ENCODE results near the gene ASCL3. TPM values are rescaled to one million over a fixed set of nuclear protein-coding genes. Genes with fewer than 3 reads are reported as not detected.
"Not testable (repeated sequence)": the region's sequence is repeated elsewhere in the genome, so short reads cannot be mapped to it uniquely, and the experiment has no call there.

ASCL3 gene
- polyA plus RNA-seq, 1 experiment: not detected

DNA sequence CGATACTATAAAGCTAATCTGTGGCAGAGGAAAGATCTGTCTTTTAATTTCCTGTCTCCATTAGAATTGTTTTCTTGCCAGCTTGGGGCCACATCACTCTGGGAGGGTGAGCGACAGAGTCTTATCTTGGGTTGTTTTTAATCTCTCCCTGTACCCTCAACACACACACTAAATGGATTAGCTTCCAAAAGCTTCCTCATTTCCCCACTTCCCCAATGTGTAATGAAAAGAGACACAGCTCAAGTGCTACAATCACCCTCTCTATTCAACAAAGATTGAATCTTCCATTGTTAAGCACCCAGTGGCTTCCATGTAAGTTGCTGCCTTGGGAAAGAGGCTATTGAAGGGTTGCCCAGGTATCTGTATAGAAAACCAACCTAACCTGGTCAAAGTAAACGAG, 6.1 kb upstream of the ASCL3 start:
- H3K4me3 ChIP-seq (ENCODE audit: low read depth, low read length): no peak overlapping the region
- no peak for DNase-seq (ENCODE audit: low read depth)
- CTCF ChIA-PET: interaction anchor here (0.6 to 1.5 kb wide), 3 partner anchors 10 to 189 kb away, joined by 3 to 9 read pairs (median 4); no protein-coding TSS in a partner anchor
- peaks cover 3% of the 10 kb centered on the region for H3K36me3 ChIP-seq (ENCODE audit: control insufficient read depth, insufficient read depth, low read length)
- POLR2A ChIA-PET: no interaction called here
- TF ChIP-seq, protein P1, sequence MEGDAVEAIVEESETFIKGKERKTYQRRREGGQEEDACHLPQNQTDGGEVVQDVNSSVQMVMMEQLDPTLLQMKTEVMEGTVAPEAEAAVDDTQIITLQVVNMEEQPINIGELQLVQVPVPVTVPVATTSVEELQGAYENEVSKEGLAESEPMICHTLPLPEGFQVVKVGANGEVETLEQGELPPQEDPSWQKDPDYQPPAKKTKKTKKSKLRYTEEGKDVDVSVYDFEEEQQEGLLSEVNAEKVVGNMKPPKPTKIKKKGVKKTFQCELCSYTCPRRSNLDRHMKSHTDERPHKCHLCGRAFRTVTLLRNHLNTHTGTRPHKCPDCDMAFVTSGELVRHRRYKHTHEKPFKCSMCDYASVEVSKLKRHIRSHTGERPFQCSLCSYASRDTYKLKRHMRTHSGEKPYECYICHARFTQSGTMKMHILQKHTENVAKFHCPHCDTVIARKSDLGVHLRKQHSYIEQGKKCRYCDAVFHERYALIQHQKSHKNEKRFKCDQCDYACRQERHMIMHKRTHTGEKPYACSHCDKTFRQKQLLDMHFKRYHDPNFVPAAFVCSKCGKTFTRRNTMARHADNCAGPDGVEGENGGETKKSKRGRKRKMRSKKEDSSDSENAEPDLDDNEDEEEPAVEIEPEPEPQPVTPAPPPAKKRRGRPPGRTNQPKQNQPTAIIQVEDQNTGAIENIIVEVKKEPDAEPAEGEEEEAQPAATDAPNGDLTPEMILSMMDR (IDR thresholded peaks at IDR 0.05; ENCODE audit: insufficient read depth, low read depth, low read length): no peak
- no peaks in the 10 kb centered on the region for H3K27me3 ChIP-seq (ENCODE audit: control insufficient read depth, insufficient read depth, low read length)

DNA sequence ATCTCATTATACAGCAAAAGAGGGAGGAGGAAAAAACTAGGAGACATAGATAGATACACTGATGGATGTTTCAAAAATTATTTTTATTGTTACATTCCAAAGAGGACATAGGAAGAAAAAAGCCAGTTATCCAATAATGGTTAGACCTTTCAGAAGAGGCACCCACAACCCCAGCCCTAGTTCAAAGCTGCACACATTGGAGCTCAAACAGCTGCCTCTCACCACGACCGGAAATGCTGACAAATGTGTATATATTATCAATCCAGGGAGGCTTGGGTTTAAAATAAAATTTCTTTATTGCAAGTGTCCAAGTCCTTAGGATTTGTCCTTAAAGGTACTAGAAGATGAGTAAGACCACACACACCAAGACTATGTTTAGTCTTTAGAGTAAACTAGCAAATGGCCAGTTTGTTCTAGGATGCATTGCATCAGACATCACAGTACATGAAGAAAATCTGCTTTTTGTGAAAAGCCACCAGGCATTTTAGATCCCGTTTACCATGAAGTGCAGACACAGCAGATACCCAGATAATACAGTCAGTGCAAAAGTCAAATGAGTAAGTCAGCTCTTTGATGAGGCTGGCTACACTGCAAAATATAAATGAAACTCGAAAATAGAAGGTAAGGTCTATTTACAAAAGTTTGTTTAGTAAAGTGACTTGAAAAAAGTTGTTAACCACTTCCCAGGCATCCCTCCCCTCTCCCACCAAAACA, 4.6 kb upstream of the ASCL3 start:
- TF ChIP-seq, protein P1 (IDR thresholded peaks at IDR 0.05; ENCODE audit: insufficient read depth, low read depth, low read length): no peak
- ChIA-PET CTCF (interaction anchor here (0.7 to 1.6 kb wide), 3 partner anchors 12 to 33 kb away, joined by 3 read pairs; no protein-coding TSS in a partner anchor), POLR2A (no interaction called here)
- Histone ChIP-seq H3K36me3 (ENCODE audit: control insufficient read depth, insufficient read depth, low read length) (peaks cover 1% of the 10 kb centered on the region), H3K4me3 (ENCODE audit: low read depth, low read length) (no peak overlapping the region), H3K27me3 (ENCODE audit: control insufficient read depth, insufficient read depth, low read length) (no peaks in the 10 kb centered on the region)
- no peak for DNase-seq (ENCODE audit: low read depth)

- Histone ChIP-seq H3K36me3 (ENCODE audit: control insufficient read depth, insufficient read depth, low read length) (no peaks in the 10 kb centered on the region), H3K4me3 (ENCODE audit: low read depth, low read length) (no peak overlapping the region), H3K27me3 (ENCODE audit: control insufficient read depth, insufficient read depth, low read length) (no peaks in the 10 kb centered on the region)
- DNase-seq (ENCODE audit: low read depth): no peak
- TF ChIP-seq, protein P1 (IDR thresholded peaks at IDR 0.05; ENCODE audit: insufficient read depth, low read depth, low read length): no peak
- POLR2A ChIA-PET: no interaction called here
- CTCF ChIA-PET: interaction anchor here (1.3 to 2.9 kb wide), 2 partner anchors 9 to 18 kb away, joined by 4 to 12 read pairs; no protein-coding TSS in a partner anchor
Observed at GRCh38 chr11:8941341-8942103, 1.3 kb downstream of the ASCL3 start.

DNA sequence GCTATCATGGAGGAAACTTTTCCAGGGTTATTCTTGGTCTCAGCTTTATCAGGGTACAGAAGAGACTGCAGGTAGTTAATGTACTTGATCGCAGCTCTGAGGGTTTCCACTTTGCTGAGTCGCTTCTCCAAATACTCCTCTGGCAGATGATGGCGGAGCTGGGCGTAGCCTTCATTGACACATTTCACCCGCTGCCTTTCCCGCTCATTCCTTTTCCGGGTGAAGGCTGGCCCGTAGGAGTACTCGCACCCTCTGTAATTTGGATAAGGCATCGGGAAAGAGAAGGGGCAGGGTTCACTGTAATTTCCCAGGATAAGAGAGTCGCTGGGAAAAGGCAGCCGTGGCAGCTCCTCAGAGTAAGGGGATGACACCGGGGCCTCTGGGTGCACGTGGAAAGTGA, 5.2 kb downstream of the ASCL3 start:
- H3K4me3 ChIP-seq (ENCODE audit: low read depth, low read length): no peak overlapping the region
- ChIA-PET CTCF (interaction anchor here (0.9 kb wide), 1 partner anchor 12 kb away, joined by 3 read pairs; no protein-coding TSS in a partner anchor), POLR2A (interaction anchor here (0.5 kb wide), 1 partner anchor 31 kb away, joined by 14 read pairs; no protein-coding TSS in a partner anchor)
- H3K36me3 ChIP-seq (ENCODE audit: control insufficient read depth, insufficient read depth, low read length): no peaks in the 10 kb centered on the region
- no peak for DNase-seq (ENCODE audit: low read depth)
- TF ChIP-seq, protein P1 (IDR thresholded peaks at IDR 0.05; ENCODE audit: insufficient read depth, low read depth, low read length): no peak
- H3K27me3 ChIP-seq (ENCODE audit: control insufficient read depth, insufficient read depth, low read length): no peaks in the 10 kb centered on the region

- TF ChIP-seq, protein P1 (IDR thresholded peaks at IDR 0.05; ENCODE audit: insufficient read depth, low read depth, low read length): no peak
- Histone ChIP-seq H3K4me3 (ENCODE audit: low read depth, low read length) (no peak overlapping the region), H3K36me3 (ENCODE audit: control insufficient read depth, insufficient read depth, low read length) (no peaks in the 10 kb centered on the region), H3K27me3 (ENCODE audit: control insufficient read depth, insufficient read depth, low read length) (no peaks in the 10 kb centered on the region)
- DNase-seq (ENCODE audit: low read depth): no peak
- ChIA-PET CTCF (interaction anchor here (0.9 kb wide), 1 partner anchor 11 kb away, joined by 3 read pairs; no protein-coding TSS in a partner anchor), POLR2A (no interaction called here)
Observed at GRCh38 chr11:8937159-8937558, 5.7 kb downstream of the ASCL3 start.

DNA sequence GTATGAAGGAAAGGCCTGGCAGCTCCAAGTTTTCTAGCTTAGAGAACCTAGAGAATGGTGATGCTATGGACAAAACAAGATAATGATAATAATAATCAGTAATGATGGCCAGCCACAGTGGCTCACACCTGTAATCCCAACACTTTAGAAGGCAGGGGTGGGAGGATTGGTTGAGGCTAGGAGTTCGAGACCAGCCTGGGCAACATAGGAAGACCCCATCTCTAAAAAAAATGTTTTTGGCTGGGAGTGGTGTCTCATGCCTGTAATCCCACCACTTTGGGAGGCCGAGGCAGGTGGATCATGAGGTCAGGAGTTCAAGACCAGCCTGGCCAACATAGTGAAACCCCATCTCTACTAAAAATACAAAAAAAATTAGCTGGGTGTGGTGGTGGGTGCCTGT, 7.0 kb downstream of the ASCL3 start:
- CTCF ChIA-PET: interaction anchor here (1.2 to 1.4 kb wide), 3 partner anchors 10 to 24 kb away, joined by 3 to 6 read pairs (median 5); no protein-coding TSS in a partner anchor
- H3K36me3 ChIP-seq (ENCODE audit: control insufficient read depth, insufficient read depth, low read length); POLR2A ChIA-PET; H3K27me3 ChIP-seq (ENCODE audit: control insufficient read depth, insufficient read depth, low read length); DNase-seq (ENCODE audit: low read depth); H3K4me3 ChIP-seq (ENCODE audit: low read depth, low read length): not testable (repeated sequence)

All from BJ (cell line).